K562 (cell line): Measurements from ENCODE around the gene TCF21. TPM values are rescaled to one million over a fixed set of nuclear protein-coding genes. Genes with fewer than 3 reads are reported as not detected.

Experiments
- ATAC-seq: fragments of 200-7000 bp; cut with Tn5 transposase; 3 replicates; pipeline ENCODE4 v1.9.1; 2020; ENCODE audit warnings: moderate library complexity
- BruUV-seq: library from RNA; stranded (reverse); fragments of 400-500 nt; replicated peaks from 2 replicates; lab custom pipeline; 2021; lab: Mats Ljungman, UMichigan
- CTCF ChIA-PET: fragments of 300-600 bp; formaldehyde crosslinking; extraction: SDS; loops from one replicate; lab custom pipeline; 2021; ENCODE audit warnings: low intra/inter-chr PET ratio; lab: Yijun Ruan, JAX
- POLR2A ChIA-PET: fragments of 300-600, 350-650 bp; sonication (Branson Sonifier 250); formaldehyde crosslinking; extraction: SDS; loops from one replicate; lab custom pipeline; 2021; ENCODE audit warnings: antibody characterized with exemption, inconsistent platforms; lab: Yijun Ruan, JAX
- DNase-seq, 4 experiments: peaks; one replicate each; pipeline versions ENCODE4 v3.0.0 to v3.0.0-alpha.2; 2011 to 2018; ENCODE audit warnings: low spot score in 3 of 4, mixed read lengths in 3 of 4; ENCODE audit errors: extremely low read depth in 1 of 4
- FAIRE-seq: peaks from 2 replicates; lab custom pipeline; 2011; peaks lifted over from hg19 to GRCh38; lab: Jason Lieb, UNC
- H2AFZ ChIP-seq: 2 replicates; pipeline ENCODE4 v1.6.0; 2011; ENCODE audit warnings: low read depth, low read length, control low read depth, inconsistent platforms
- H3K27ac ChIP-seq: fragments of 200-600 bp; 3 replicates; pipeline ENCODE4 v1.8.0; 2011; ENCODE audit warnings: low read depth, mild to moderate bottlenecking, control low read depth, inconsistent platforms, low read length, moderate library complexity, mixed read lengths; ENCODE audit errors: extremely low read depth
- H3K27me3 ChIP-seq, 2 experiments: fragments of 300-600 bp in 1 of 2; 2 replicates in 1 of 2; 3 replicates in 1 of 2; pipeline versions ENCODE4 v1.6.0 to v1.8.0; 2011; ENCODE audit warnings: inconsistent platforms in 2 of 2, low read length in 2 of 2, mild to moderate bottlenecking in 1 of 2, mixed read lengths in 1 of 2, moderate library complexity in 1 of 2; ENCODE audit not compliant: control insufficient read depth in 2 of 2, insufficient read depth in 2 of 2
- H3K36me3 ChIP-seq: fragments of 300-600 bp; 3 replicates; pipeline ENCODE4 v1.8.0; 2011; ENCODE audit warnings: mild to moderate bottlenecking, low read length, inconsistent platforms; ENCODE audit not compliant: control insufficient read depth, insufficient read depth
- H3K4me1 ChIP-seq, 2 experiments: fragments of 200-600 bp in 1 of 2; replicated peaks in 1 of 2; 2 replicates in 1 of 2; 3 replicates in 1 of 2; pipeline versions ENCODE4 v1.5.1 to v1.8.0; 2011; ENCODE audit warnings: inconsistent platforms in 2 of 2, low read length in 2 of 2, mild to moderate bottlenecking in 1 of 2, mixed read lengths in 1 of 2, moderate library complexity in 1 of 2; ENCODE audit not compliant: control insufficient read depth in 2 of 2, insufficient read depth in 2 of 2
- H3K4me2 ChIP-seq: 2 replicates; pipeline ENCODE4 v1.6.1; 2011; ENCODE audit warnings: low read length, control low read depth, inconsistent platforms, mixed read lengths; ENCODE audit not compliant: insufficient read depth
- H3K4me3 ChIP-seq: fragments of 200-600 bp; sonication (generic), shearing (Covaris generic); 2 replicates; pipeline ENCODE4 v1.5.1; 2016; ENCODE audit warnings: control low read depth, inconsistent platforms
- H3K79me2 ChIP-seq: fragments of 200-600 bp; 3 replicates; pipeline ENCODE4 v1.8.0; 2011; ENCODE audit warnings: low read length, inconsistent platforms; ENCODE audit not compliant: control insufficient read depth, insufficient read depth
- H3K9ac ChIP-seq, 2 experiments: 2 replicates each; pipeline versions ENCODE4 v1.6.0 to v1.6.1; 2011; ENCODE audit warnings: low read depth in 2 of 2, low read length in 2 of 2, control low read depth in 1 of 2, inconsistent platforms in 1 of 2, mild to moderate bottlenecking in 1 of 2, mixed read lengths in 1 of 2; ENCODE audit not compliant: insufficient read depth in 1 of 2
- H3K9me1 ChIP-seq: one replicate; pipeline ENCODE4 v1.6.0; 2011; ENCODE audit warnings: inconsistent platforms, mild to moderate bottlenecking, low read length, moderate library complexity; ENCODE audit not compliant: control insufficient read depth, insufficient read depth
- H3K9me3 ChIP-seq: replicated peaks from 2 replicates; pipeline ENCODE4 v1.5.1; 2011; ENCODE audit warnings: low read depth, low read length, inconsistent platforms; ENCODE audit not compliant: control insufficient read depth, insufficient read depth
- H4K20me1 ChIP-seq: replicated peaks from 2 replicates; pipeline ENCODE4 v1.6.1; 2011; ENCODE audit warnings: low read length, inconsistent platforms, mixed read lengths; ENCODE audit not compliant: control insufficient read depth, insufficient read depth
- CTCF ChIP-seq, 3 experiments: IDR thresholded peaks in 2 of 3; conservative IDR thresholded peaks in 1 of 3; 2 replicates each; pipeline ENCODE4 v1.5.1; 2011 to 2012; ENCODE audit warnings: low read length in 3 of 3, mild to moderate bottlenecking in 3 of 3, control low read depth in 2 of 3, improper control_type of control experiment in 1 of 3, inconsistent platforms in 1 of 3, low read depth in 1 of 3, mixed read lengths in 1 of 3, moderate library complexity in 1 of 3; ENCODE audit not compliant: insufficient read depth in 2 of 3
- MAZ ChIP-seq, 2 experiments: fragments of 450-650 bp in 1 of 2; sonication (generic) in 1 of 2; formaldehyde crosslinking; IDR thresholded peaks in 1 of 2; conservative IDR thresholded peaks in 1 of 2; 2 replicates each; pipeline versions ENCODE4 v1.4.0 to v1.5.0; 2020; ENCODE audit warnings: mild to moderate bottlenecking in 1 of 2, missing genetic modification reagents in 1 of 2
- PRMT5 ChIP-seq: sonication (generic); formaldehyde crosslinking; IDR thresholded peaks from 2 replicates; pipeline ENCODE4 v1.5.0; 2020; ENCODE audit warnings: missing genetic modification reagents
- WGBS: fragments of 100-300 bp; shearing (Covaris generic); methylation state at CpG from one replicate; pipeline ENCODE4 v1.1.6; 2016; ENCODE audit warnings: low coverage, mixed read lengths; ENCODE audit not compliant: insufficient coverage; ENCODE audit errors: missing lambda C conversion rate; 5-methylcytosine and 5-hydroxymethylcytosine counted together
- in situ Hi-C: fragments of 300-500 bp; cut with MboI; formaldehyde crosslinking; loops from 4 replicates; pipeline ENCODE4 v1.15.0; 2018; ENCODE audit warnings: inconsistent platforms, mixed read lengths
- intact Hi-C: fragments of 100-400 bp; cut with micrococcal nuclease; formaldehyde crosslinking; loops from 2 replicates; pipeline ENCODE4 v1.14.2; 2022
- polyA plus RNA-seq, 8 experiments: library from polyadenylated mRNA; depleted of rRNA in 4 of 8; stranded (reverse) in 5 of 8; unstranded in 3 of 8; fragments of >200 nt; fragmentation: Nextera tagmentation in 2 of 8; fragmentation: Illumina TruSeq in 1 of 8; extraction: Ambion mirVana in 2 of 8; extraction: Trizol in 1 of 8; gene quantifications; 2 replicates each; pipeline versions ENCODE4 v1.2.1 to v1.2.3, GENCODE V29; 2011 to 2014; ENCODE audit warnings: inconsistent platforms in 1 of 8, missing spikeins in 1 of 8
- total RNA-seq, 7 experiments: library from RNA; depleted of rRNA in 6 of 7; stranded (reverse); fragments of >200 nt in 6 of 7; fragmentation: Illumina TruSeq in 2 of 7; extraction: Trizol in 2 of 7; gene quantifications; 2 replicates each; pipeline versions ENCODE4 v1.2.1 to v1.2.3, GENCODE V29; 2011 to 2021; ENCODE audit warnings: low replicate concordance in 1 of 7
- TF ChIP-seq, protein P1 (sequence below), 2 experiments: fragments of 250-450 bp in 1 of 2; fragments of 450-650 bp in 1 of 2; sonication (Bioruptor Pico) in 1 of 2; IDR thresholded peaks; 2 replicates each; pipeline versions ENCODE4 v1.6.1 to v1.8.0; 2016 to 2021; ENCODE audit warnings: mild to moderate bottlenecking in 2 of 2, moderate library complexity in 2 of 2, missing compliant biosample characterization in 1 of 2, missing genetic modification characterization in 1 of 2
- TF ChIP-seq, protein P2 (sequence below): fragments of 250-450 bp; sonication (Bioruptor Pico); IDR thresholded peaks from 2 replicates; pipeline ENCODE4 v1.8.0; 2021; ENCODE audit warnings: mild to moderate bottlenecking, moderate library complexity

Gene TCF21
- total and polyA plus RNA-seq, 9 of the 15 experiments (the other 6 are each of a cell fraction or from before 2014, with no cell fraction given): not detected

- TF ChIP-seq PRMT5 (CRISPR knock-in tag): no peak
- TF ChIP-seq, protein P1, sequence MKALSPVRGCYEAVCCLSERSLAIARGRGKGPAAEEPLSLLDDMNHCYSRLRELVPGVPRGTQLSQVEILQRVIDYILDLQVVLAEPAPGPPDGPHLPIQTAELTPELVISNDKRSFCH (CRISPR knock-in tag; IDR thresholded peaks at IDR 0.05): no peak
- TF ChIP-seq, protein P1 (tag; IDR thresholded peaks at IDR 0.05): no peak
Observed at GRCh38 chr6:133919362-133919761, 30.4 kb downstream of the TCF21 start (continued).

GRCh38 chr6:133921249-133921859 is 32.4 kb downstream of the TCF21 start:
- Histone ChIP-seq H4K20me1 (no peaks in the 10 kb centered on the region), H2AFZ (no peak overlapping the region), H3K4me2 (no peak overlapping the region), H3K9ac (no peak overlapping the region), H3K9me3 (no peaks in the 10 kb centered on the region), H3K4me1 (no peaks in the 10 kb centered on the region), H3K36me3 (no peaks in the 10 kb centered on the region), H3K79me2 (no peaks in the 10 kb centered on the region), H3K27me3 (no peaks in the 10 kb centered on the region; a peak in 1 of 5 replicates), H3K9me1 (no peaks in the 10 kb centered on the region), H3K27ac (no peak overlapping the region), H3K4me3 (no peak overlapping the region)
- POLR2A ChIA-PET: interaction anchor here (0.6 to 1.6 kb wide), 2 partner anchors 176 to 253 kb away, joined by 3 to 6 read pairs; no protein-coding TSS in a partner anchor
- intact Hi-C loops: loop anchor here (5.0 to 10.0 kb wide), 3 partner anchors 156 to 1023 kb away; no protein-coding TSS in a partner anchor
- ATAC-seq (peak; percentile 85), DNase-seq (peak; percentile 72 to 85 (median 80)), FAIRE-seq (peak; percentile 94)
- no TSS peak for BruUV-seq
- in situ Hi-C loops: loop anchor here (5.0 to 25.0 kb wide), 5 partner anchors 143 to 1084 kb away; no protein-coding TSS in a partner anchor
- 0% methylated on average over 6 of the region's 6 CpGs for WGBS
- CTCF ChIA-PET: interaction anchor here (1.5 to 6.8 kb wide), 3 partner anchors 175 to 353 kb away, joined by 8 to 153 read pairs (median 11); no protein-coding TSS in a partner anchor
- TF ChIP-seq, protein P2, sequence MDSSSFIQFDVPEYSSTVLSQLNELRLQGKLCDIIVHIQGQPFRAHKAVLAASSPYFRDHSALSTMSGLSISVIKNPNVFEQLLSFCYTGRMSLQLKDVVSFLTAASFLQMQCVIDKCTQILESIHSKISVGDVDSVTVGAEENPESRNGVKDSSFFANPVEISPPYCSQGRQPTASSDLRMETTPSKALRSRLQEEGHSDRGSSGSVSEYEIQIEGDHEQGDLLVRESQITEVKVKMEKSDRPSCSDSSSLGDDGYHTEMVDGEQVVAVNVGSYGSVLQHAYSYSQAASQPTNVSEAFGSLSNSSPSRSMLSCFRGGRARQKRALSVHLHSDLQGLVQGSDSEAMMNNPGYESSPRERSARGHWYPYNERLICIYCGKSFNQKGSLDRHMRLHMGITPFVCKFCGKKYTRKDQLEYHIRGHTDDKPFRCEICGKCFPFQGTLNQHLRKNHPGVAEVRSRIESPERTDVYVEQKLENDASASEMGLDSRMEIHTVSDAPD: no peak
- peak in 1 of 2 experiments; percentile 34; a peak in 1 of 4 replicates for TF ChIP-seq MAZ (CRISPR knock-in tag; conservative IDR thresholded peaks at IDR 0.05 in 1 of 2, IDR thresholded peaks at IDR 0.05 in 1 of 2)
- TF ChIP-seq CTCF (IDR thresholded peaks at IDR 0.05 in 2 of 3, conservative IDR thresholded peaks at IDR 0.05 in 1 of 3; ENCODE audit: insufficient read depth in 2 of 3, low read depth in 1 of 3, low read length in 3 of 3): peak; percentile 78 to 88 (median 81)
